Activated CD4-positive, CD25-positive, alpha-beta regulatory T cell treated with anti-CD3 and anti-CD28 coated beads, Interleukin-2, amount 50 U/mL, for 16 hours (primary cell): Measurements from ENCODE around the gene SMARCB1.

Experiments used
- DNase-seq: peaks from one replicate; pipeline ENCODE4 v3.0.0-alpha.2; 2020; ENCODE audit warnings: low read depth, low spot score

The SMARCB1 gene

DNA sequence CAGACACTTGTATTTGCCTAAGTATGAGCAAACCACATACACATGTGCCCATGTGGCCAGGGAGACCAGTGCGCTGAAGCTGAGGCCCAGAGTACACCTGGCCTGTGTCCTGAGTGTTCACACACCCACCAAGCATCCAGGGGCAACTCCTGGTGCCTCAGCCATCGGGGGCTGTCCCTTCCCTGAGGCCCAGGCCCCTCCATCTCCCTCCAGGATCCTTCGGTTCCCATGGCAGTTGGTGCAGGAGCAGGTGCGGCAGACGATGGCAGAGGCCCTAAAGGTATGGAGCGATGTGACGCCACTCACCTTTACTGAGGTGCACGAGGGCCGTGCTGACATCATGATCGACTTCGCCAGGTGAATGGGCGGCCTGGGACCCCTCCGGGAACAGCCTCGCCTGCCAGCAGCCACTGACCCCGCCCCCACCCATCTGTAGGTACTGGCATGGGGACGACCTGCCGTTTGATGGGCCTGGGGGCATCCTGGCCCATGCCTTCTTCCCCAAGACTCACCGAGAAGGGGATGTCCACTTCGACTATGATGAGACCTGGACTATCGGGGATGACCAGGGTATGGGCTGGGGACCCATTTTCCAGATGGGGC lies 6.5 kb upstream of the SMARCB1 start:
- DNase-seq, result no peak

DNA sequence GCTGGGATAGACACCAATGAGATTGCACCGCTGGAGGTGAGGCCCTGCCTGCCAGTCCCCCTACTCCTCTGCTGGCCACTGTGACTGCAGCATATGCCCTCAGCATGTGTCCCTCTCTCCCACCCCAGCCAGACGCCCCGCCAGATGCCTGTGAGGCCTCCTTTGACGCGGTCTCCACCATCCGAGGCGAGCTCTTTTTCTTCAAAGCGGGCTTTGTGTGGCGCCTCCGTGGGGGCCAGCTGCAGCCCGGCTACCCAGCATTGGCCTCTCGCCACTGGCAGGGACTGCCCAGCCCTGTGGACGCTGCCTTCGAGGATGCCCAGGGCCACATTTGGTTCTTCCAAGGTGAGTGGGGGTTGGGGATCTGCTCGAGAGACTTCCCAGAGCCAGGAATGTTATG lies 5.7 kb upstream of the SMARCB1 start:
- DNase-seq, result no peak

GRCh38 chr22:23781511-23782183 lies 5.1 kb upstream of the SMARCB1 start:
- DNase-seq, result no peak

DNA sequence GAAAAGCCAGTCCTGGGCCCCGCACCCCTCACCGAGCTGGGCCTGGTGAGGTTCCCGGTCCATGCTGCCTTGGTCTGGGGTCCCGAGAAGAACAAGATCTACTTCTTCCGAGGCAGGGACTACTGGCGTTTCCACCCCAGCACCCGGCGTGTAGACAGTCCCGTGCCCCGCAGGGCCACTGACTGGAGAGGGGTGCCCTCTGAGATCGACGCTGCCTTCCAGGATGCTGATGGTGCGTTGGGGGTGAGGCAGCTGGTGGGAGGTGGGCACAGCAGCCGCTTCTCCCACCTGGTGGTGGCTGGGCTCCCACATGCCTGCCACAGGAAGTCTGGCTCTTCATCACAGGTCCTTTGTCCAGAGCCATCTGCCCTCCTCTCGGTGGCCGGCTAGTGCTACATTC lies 4.5 kb upstream of the SMARCB1 start:
- no peak for DNase-seq

DNA sequence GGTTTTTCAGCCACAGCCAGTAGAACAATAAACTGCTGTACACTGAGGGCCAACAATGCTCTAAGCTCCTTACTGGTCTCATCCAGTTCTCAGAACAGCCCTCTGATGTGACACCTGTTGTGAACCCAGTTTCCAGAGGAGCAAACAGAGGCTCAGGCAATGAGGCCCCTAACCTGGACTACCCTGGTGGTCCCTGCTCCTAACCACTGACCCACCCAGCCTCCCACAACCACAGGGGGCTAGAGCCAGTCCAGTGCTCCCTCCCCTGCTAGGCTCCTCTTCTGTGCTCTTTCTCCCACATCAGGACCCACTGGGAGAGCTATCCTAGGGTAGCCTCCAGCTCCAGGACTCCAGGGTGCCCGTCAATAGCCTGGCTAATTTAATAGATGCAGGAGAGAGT lies 4.1 kb upstream of the SMARCB1 start:
- no peak for DNase-seq

GRCh38 chr22:23783265-23784150 lies 3.3 kb upstream of the SMARCB1 start:
- DNase-seq, result no peak

- DNase-seq, result no peak
Observed at GRCh38 chr22:23784215-23784732, 2.5 kb upstream of the SMARCB1 start.

GRCh38 chr22:23786261-23786710 lies 480 bp upstream of the SMARCB1 start:
- DNase-seq, result no peak

DNA sequence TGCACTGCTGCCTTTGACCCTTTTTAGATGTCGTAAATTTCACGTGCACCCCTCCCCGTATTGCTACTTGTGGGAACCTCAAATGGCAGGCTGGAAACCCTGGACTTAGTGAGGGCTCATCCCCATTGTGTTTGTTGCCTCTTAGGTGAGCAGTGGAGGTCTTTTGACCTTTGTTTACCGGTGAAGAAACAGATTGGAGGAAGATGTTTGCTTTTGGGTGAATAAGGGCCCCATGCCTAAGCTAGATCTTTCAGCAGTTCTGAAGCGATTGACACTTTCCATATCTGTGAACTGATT lies 782 bp downstream of the SMARCB1 start:
- DNase-seq, result no peak

DNA sequence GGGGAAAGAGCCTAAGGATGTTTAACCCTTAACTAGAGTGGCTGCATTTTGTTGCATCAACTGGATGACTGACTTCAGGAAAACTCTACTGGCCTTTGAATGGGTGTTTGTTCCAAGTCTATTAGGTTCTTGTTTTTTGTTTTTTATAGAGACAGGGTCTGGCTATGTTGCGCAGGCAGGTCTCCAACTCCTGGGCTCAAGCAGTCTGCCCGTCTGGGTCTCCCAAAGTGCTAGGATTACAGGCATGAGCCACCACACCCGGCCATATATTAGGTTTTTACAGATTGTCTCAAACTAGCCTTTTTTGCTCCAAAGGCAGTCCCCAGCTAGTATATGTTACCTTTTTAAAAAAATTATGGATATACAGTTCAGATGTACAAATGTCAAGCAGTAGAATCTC lies 1.1 kb downstream of the SMARCB1 start:
- no peak for DNase-seq

- no peak for DNase-seq
Observed at GRCh38 chr22:23789121-23789520, 2.4 kb downstream of the SMARCB1 start.

GRCh38 chr22:23789638-23790037 lies 2.9 kb downstream of the SMARCB1 start:
- DNase-seq, result no peak

DNA sequence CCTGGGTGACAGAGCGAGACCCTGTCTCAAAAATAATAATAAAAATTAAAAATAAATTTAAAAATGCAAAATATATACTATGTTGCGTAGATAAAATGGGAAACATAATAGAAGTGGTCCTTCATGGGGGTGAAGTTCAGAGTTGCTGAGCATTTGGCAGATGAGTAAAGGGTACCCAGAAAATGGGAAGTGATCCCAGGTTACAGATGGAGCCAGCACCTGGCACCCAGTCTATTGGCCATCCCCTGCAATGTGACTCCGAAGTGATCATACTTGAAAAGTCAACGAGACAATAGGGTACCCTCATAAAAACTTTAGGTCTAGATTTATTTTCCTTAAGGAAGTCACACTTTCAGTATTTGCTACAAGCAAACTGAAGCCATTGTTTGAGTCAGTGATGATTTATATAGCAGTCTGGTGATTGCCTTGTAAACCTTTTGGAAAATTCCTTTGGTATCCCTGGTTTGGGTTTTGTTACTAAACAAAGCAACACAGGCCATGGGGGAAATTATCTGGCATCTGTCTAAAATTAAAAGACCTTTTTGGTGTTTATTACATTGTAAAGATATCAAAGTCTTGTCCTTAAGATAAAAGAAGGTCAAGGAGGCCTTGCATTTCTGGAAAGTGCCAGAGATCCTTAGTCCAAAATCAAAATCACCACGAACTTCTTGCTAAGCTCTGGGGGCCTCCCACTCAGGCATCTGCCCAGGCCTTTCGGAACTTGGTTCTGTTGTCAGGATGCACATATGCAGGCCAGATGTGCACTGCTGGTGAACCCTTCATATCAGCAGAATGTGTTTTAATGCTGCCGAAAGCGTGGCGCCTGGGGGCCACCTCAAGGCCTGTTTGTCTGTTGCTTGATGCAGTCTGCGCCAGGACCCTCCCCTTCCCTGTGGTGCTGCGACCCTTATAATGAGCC lies 4.3 kb downstream of the SMARCB1 start:
- DNase-seq, result no peak

GRCh38 chr22:23791738-23792645 lies 5.2 kb downstream of the SMARCB1 start:
- DNase-seq, result no peak

GRCh38 chr22:23793326-23793725 lies 6.6 kb downstream of the SMARCB1 start:
- DNase-seq, result no peak

DNA sequence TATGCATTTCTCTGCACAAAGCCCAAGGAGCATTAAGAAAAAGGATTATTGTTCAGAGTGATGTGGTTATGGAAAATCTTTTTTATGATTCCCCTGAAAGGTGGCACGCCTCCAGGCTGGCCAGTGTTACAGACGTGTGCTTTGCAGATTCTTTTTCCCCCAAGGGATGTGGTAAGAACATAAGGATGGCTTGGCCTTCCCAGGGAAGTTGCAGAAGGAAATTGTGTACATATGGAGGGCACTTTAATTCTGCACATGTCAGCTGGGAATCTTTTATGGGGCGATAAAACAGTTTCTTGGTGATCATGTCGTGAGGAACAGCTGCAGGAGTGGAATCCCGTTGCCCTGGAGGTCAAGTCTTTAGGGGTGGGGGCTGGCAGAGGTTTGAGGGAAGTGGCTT lies 9.7 kb downstream of the SMARCB1 start:
- DNase-seq, result no peak

DNA sequence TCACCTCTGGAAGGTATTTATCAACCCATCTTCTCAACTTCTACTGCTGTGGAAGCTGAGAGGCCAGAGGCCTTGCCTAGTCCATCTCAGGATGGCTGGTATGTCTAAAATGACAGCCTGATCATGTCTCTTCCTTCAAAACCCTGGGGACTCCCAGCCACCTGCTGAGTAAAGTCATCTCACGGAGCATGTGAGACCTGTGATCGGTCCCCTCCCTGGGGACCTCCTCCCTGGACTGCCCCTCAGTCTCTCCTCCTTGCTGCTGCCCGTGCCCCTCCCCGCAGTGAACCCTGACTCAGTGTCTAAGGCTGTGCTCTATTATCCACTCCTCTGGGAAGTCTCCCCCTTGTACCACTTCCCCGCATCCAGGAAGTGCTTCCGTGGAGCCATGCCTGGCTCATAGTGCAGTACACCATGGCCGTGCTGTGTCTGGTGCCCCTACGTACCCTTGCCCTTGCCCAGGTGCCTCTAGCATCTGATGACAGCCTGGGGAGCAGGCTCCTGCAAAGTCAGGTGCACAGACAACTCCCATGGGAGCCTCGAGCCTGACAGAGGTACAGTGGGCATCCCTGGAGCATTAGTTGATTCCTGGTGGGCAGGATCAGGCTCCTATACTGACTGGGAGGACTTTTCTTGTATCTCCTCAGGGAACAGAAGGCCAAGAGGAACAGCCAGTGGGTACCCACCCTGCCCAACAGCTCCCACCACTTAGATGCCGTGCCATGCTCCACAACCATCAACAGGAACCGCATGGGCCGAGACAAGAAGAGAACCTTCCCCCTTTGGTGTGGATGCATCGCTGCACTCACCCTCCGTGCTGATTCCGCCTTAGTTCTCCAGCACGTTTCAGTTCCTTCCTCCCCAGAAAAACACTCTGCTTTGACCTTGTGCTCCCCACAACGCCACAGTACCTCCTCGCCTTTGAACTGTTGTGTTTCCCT lies 13.8 kb downstream of the SMARCB1 start:
- no peak for DNase-seq

- no peak for DNase-seq
Observed at GRCh38 chr22:23801238-23801821, 14.6 kb downstream of the SMARCB1 start.

- DNase-seq, result no peak
Observed at GRCh38 chr22:23801886-23802377, 15.2 kb downstream of the SMARCB1 start.
